ENCODE measurements around the gene PLEKHN1.
"Not testable (repeated sequence)": the region's sequence is repeated elsewhere in the genome, so short reads cannot be mapped to it uniquely, and the experiment has no call there.

PLEKHN1 gene

GRCh38 chr1:1013105-1013921, 47.0 kb downstream of the PLEKHN1 start, which contains the start of gene ISG15:
Gene ISG15 (plus strand): TSS chr1:1013497. CDS start chr1:1013574, 77 bp downstream.
- no peak for FAIRE-seq

GRCh38 chr1:1013922-1014648, 47.8 kb downstream of the PLEKHN1 start:
- no peak for FAIRE-seq

GRCh38 chr1:1014799-1015681, 48.8 kb downstream of the PLEKHN1 start:
- FAIRE-seq = no peak

GRCh38 chr1:1017397-1018320, 51.4 kb downstream of the PLEKHN1 start:
- not testable (repeated sequence) for FAIRE-seq

- not testable (repeated sequence) for FAIRE-seq
Observed at GRCh38 chr1:1018321-1018685, 52.0 kb downstream of the PLEKHN1 start.

DNA sequence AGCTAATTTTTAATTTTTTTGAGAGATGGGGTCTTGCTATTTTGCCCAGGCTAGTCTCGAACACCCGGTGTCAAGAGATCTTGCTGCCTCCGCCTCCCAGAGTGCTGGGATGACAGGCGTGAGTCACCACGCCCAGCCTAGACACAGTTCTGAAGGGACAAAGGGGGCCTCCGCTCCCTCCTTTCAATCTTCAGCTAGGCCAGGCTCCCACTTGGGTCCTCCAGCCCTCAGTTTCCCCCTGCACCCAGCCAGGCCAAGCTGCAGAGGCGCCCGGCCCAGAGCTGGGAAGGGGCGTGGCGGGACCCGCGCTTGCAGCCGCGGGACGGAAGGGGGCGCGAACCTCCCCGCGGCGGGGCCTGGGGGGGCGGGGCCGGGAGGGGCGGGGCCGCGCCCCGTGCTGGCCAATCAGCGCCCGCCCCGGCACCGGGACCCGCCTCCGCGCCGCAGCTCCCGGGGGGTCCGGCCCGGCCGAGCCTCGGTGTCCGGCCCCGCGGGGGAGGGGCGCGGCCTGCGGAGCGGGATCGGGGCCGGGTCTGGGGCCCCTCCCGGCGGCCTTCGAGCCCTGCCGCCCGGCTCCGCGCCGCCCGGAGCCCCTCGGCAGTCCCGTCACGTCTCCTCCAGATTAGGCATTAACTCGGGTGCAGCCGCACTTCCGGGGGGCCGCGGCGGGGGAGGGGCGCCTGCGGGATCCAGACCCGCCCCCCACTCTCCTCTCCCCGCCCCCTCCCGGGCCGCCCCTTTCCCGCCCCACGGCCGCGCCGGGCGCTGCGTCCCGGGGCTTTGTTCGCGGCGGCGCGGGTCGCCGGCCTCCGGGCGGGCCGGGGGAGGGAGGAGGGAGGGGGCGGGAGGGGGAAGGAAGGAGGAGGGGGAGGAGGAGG, 53.1 kb downstream of the PLEKHN1 start:
- FAIRE-seq = no peak

DNA sequence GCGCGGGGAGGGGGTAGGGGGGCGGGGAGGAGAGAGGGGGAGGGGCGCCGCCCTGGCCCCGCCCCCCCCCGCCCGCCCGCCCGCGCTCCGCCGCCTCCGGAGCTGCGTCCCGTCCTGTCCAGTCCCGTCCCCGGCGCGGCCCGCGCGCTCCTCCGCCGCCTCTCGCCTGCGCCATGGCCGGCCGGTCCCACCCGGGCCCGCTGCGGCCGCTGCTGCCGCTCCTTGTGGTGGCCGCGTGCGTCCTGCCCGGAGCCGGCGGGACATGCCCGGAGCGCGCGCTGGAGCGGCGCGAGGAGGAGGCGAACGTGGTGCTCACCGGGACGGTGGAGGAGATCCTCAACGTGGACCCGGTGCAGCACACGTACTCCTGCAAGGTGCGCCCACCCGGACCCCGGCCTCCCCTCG, 53.7 kb downstream of the PLEKHN1 start, which contains the start of gene AGRN:
TSS of gene AGRN (plus strand) at position 121 of the 405 bp plus-strand sequence. CDS start at position 174, 53 bp downstream.
- FAIRE-seq = no peak

DNA sequence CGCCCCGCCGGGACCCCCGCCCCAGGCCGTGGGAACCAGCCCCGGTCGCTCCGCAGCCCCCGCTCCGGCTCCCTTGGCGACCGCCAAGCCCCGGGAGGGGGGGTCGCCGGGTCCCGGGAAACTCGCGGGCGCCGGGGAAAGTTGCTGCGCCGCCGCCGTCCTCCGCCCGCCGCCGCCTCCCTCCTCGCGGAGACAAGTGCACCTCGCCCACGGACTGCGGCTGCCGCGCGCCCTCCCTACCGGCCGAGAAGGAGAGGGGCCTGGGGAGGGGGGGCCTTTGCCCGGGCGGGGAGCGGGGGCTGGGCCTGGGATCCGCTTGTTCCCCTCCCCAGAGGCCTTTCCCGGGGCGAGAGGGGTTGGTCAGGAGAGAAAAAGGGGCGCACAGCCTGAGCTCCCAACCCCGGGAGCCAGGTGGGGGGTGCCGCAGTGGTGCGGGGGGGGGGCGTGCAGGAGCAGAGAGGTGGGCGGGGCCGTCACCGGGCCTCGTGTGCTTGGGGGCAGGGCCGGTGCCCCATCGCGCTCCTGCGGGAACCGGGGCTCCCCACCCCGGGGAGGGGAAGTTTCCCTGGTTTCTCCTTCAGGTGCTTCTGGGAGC, 54.2 kb downstream of the PLEKHN1 start:
- no peak for FAIRE-seq

GRCh38 chr1:1021010-1021919, 55.0 kb downstream of the PLEKHN1 start:
- FAIRE-seq = no peak

- no peak for FAIRE-seq
Observed at GRCh38 chr1:1021920-1022259, 55.6 kb downstream of the PLEKHN1 start.

- no peak for FAIRE-seq
Observed at GRCh38 chr1:1022302-1023009, 56.2 kb downstream of the PLEKHN1 start.

- no peak for FAIRE-seq
Observed at GRCh38 chr1:1023700-1024099, 57.4 kb downstream of the PLEKHN1 start.

DNA sequence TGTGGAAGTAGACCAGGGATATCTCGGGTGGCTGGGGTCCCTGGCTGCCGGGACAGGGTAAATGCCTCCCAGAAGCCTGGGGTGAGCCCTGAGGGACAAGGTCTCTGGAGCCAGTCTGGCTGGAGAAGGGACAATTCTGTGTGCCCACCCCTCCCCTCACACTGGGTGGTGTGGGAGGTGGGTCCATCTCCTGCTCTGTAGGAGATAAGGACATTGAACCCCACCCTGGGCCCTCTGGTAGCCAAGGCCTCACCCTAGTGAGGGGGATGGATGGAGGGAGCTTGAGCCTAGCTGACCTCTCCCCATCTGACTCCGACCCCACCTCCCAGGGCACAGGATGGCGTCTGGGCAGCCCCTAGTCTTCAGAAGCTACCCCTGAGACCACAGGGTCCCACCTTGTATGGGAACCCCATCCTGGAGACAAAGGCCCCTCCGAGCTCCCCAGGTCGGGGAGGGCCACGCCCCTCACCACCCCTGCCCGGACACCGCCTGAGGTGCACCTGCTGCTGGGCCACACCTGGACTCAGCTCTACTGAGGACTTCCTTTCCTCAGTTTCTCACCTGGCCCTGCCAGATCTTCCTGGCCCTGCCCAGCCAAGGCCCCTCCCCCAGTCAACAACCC, 58.0 kb downstream of the PLEKHN1 start:
- FAIRE-seq = no peak

- no peak for FAIRE-seq
Observed at GRCh38 chr1:1024771-1025699, 58.8 kb downstream of the PLEKHN1 start.

All from colon (tissue), 2 donors.